ENCODE data around the gene NODAL.

Gene NODAL

DNA sequence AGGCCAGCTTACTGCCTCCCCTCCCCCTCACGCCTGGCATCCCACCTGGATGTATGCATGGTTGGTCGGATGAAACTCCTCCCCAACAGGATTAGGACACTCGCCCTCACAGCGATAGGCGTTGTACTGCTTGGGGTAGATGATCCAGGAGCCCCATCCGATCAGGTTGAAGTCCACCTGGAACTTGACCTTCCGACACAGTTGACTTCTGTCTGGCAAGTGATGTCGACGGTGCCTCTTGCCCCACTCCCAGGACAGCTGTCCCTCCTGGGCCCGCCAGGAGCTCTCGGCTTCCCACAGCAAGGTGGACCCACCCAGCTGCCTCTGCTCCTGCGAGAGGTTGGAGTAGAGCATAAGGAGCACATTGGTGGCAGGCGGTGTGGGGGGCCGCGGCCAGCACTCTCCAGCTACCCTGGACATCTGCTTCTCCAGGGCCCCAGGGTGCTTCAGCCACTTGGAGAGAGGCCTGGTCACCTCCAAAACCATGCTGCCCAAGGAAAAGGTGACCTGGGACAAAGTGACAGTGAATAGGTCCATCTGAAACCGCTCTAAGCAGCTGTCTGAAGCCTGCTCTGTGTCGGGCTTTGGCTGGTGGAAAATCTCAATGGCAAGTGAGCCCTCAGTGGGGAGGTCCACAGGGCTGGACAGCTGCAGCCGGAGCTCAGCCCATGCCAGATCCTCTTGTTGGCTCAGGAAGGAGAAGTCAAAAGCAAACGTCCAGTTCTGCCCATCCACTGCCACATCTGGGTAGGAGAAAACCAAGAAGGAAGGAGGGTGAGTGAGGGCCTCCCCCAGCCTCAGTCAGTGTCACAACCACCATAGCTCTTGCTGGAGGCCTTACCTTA is 6.0 kb downstream of the NODAL start:
- Histone ChIP-seq H4K20me1 (ENCODE audit: control insufficient read depth, insufficient read depth, low read depth, low read length) (no peaks in the 10 kb centered on the region), H3K4me1 (ENCODE audit: control insufficient read depth, low read length) (no peaks in the 10 kb centered on the region), H3K27me3 (ENCODE audit: control insufficient read depth, low read length) (no peaks in the 10 kb centered on the region), H3K4me2 (ENCODE audit: low read length) (no peak overlapping the region), H3K27ac (ENCODE audit: low read depth, low read length) (no peak overlapping the region), H3K4me3 (ENCODE audit: low read length) (no peak overlapping the region), H3K9me3 (ENCODE audit: control insufficient read depth, insufficient read depth, low read length) (no peaks in the 10 kb centered on the region), H3F3A (ENCODE audit: control insufficient read depth, insufficient read depth) (no peaks in the 10 kb centered on the region), H3K79me2 (ENCODE audit: control insufficient read depth, low read length) (no peaks in the 10 kb centered on the region), H3K36me3 (ENCODE audit: control insufficient read depth, low read length) (no peaks in the 10 kb centered on the region), H3K9me2 (replicated peaks; ENCODE audit: control insufficient read depth, low read length) (no peaks in the 10 kb centered on the region)
- TF ChIP-seq EZH2phosphoT487 (IDR thresholded peaks at IDR 0.05; ENCODE audit: borderline replicate concordance, low read length) (no peak), CTCF (IDR thresholded peaks at IDR 0.05; ENCODE audit: low read depth, low read length, poor library complexity, severe bottlenecking) (no peak)

- Histone ChIP-seq H4K20me1 (ENCODE audit: control insufficient read depth, insufficient read depth, low read depth, low read length) (no peaks in the 10 kb centered on the region), H3K36me3 (ENCODE audit: control insufficient read depth, low read length) (no peaks in the 10 kb centered on the region; the same call in 1 of the 2 replicates), H3K27me3 (ENCODE audit: control insufficient read depth, low read length) (no peaks in the 10 kb centered on the region), H3K4me1 (ENCODE audit: control insufficient read depth, low read length) (no peaks in the 10 kb centered on the region), H3K79me2 (ENCODE audit: control insufficient read depth, low read length) (no peaks in the 10 kb centered on the region), H3K27ac (ENCODE audit: low read depth, low read length) (no peak overlapping the region), H3K4me3 (ENCODE audit: low read length) (no peak overlapping the region), H3K9me3 (ENCODE audit: control insufficient read depth, insufficient read depth, low read length) (no peaks in the 10 kb centered on the region), H3F3A (ENCODE audit: control insufficient read depth, insufficient read depth) (no peaks in the 10 kb centered on the region), H3K4me2 (ENCODE audit: low read length) (no peak overlapping the region), H3K9me2 (replicated peaks; ENCODE audit: control insufficient read depth, low read length) (no peaks in the 10 kb centered on the region)
- TF ChIP-seq CTCF (IDR thresholded peaks at IDR 0.05; ENCODE audit: low read depth, low read length, poor library complexity, severe bottlenecking) (no peak), EZH2phosphoT487 (IDR thresholded peaks at IDR 0.05; ENCODE audit: borderline replicate concordance, low read length) (no peak)
Measured at GRCh38 chr10:70433581-70434280, 7.8 kb downstream of the NODAL start.

DNA sequence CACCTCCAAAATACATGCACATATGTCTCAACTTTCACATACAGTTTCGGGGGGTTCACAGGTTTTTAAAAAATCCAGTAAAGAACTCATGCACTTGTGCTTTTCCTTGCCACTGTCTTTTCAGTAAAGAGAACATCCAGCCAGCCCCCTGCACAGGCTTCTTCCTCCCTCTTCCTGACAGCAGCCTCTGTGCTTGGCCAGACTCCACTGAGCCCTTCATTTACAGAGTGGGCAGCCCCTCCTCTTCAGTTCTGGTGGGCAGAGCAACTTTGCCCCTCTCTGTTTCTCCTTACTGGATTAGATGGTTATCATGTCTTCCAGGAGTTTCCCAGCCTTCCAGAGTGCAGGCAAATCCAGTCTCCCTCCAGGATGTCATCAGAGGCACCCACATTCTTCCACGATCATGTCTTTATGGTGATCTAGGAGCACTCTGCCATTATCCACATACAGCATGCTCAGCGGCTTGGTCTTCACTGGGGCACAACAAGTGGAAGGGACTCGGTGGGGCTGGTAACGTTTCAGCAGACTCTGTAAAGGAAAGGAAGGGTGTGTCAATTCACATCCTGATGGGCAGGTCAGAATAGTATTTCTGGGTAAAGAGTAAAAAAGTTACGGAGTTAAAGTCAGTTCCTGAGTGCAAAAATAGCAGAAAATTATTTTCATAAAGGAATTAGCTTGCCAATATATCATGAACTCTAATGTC is 8.8 kb downstream of the NODAL start:
- no peaks in the 10 kb centered on the region for H3K27me3 ChIP-seq (ENCODE audit: control insufficient read depth, low read length)
- no peaks in the 10 kb centered on the region for H3F3A ChIP-seq (ENCODE audit: control insufficient read depth, insufficient read depth)
- no peak overlapping the region for H3K27ac ChIP-seq (ENCODE audit: low read depth, low read length)
- H3K4me2 ChIP-seq (ENCODE audit: low read length), result no peak overlapping the region
- TF ChIP-seq CTCF (IDR thresholded peaks at IDR 0.05; ENCODE audit: low read depth, low read length, poor library complexity, severe bottlenecking), result no peak
- no peak for TF ChIP-seq EZH2phosphoT487 (IDR thresholded peaks at IDR 0.05; ENCODE audit: borderline replicate concordance, low read length)
- H3K9me3 ChIP-seq (ENCODE audit: control insufficient read depth, insufficient read depth, low read length), result no peaks in the 10 kb centered on the region
- H3K36me3 ChIP-seq (ENCODE audit: control insufficient read depth, low read length), result peaks cover under 1% of the 10 kb centered on the region
- no peaks in the 10 kb centered on the region for H4K20me1 ChIP-seq (ENCODE audit: control insufficient read depth, insufficient read depth, low read depth, low read length)
- no peak overlapping the region for H3K4me3 ChIP-seq (ENCODE audit: low read length)
- H3K4me1 ChIP-seq (ENCODE audit: control insufficient read depth, low read length), result no peaks in the 10 kb centered on the region
- no peaks in the 10 kb centered on the region for H3K79me2 ChIP-seq (ENCODE audit: control insufficient read depth, low read length)
- H3K9me2 ChIP-seq (replicated peaks; ENCODE audit: control insufficient read depth, low read length), result no peaks in the 10 kb centered on the region

Measured in DOHH2 (cell line).